Activated CD4-positive, alpha-beta T cell treated with anti-CD3 and anti-CD28 coated beads, Interleukin-2, amount 50 U/mL, for 48 hours (primary cell): ENCODE results near the gene TPI1.
"Not testable (repeated sequence)": the region's sequence is repeated elsewhere in the genome, so short reads cannot be mapped to it uniquely, and the experiment has no call there.

Experiments
- DNase-seq, 2 experiments: peaks; one replicate each; pipeline ENCODE4 v3.0.0-alpha.2; 2020

The TPI1 gene

DNA sequence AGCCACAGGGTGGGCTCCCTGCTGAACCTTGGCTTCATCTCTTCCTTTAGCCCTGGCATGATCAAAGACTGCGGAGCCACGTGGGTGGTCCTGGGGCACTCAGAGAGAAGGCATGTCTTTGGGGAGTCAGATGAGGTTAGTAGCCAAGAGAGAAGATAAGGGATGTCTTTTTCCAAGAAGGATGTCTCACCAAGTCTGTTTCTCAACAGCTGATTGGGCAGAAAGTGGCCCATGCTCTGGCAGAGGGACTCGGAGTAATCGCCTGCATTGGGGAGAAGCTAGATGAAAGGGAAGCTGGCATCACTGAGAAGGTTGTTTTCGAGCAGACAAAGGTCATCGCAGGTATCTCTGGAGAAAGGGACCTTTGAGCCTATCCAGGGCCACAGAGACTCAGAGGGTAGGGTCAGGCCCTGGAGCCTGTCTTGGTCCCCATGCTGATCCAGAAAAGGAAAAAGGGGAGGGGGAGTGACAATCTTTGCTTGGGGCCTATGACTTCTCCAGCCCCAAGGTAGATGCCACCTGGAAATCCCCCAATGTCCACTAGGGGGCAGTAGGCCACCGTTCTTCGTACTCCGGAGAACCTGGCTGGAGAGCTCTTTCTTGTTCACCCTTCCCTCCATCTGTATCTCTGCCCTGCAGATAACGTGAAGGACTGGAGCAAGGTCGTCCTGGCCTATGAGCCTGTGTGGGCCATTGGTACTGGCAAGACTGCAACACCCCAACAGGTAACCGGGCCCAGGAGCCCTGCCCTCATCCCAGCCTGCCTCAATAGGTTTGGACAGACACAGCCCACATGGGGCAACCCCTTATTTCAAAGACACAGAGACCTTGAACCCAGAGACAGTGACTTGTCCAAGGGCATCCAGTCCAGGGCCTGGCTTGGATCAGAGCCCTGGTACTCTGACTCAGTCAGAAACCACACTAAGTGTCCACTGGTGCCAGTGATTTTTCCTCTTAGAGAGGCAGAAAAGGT is 2.0 kb downstream of the TPI1 start:
- peak; percentile 87 to 90 for DNase-seq

DNA sequence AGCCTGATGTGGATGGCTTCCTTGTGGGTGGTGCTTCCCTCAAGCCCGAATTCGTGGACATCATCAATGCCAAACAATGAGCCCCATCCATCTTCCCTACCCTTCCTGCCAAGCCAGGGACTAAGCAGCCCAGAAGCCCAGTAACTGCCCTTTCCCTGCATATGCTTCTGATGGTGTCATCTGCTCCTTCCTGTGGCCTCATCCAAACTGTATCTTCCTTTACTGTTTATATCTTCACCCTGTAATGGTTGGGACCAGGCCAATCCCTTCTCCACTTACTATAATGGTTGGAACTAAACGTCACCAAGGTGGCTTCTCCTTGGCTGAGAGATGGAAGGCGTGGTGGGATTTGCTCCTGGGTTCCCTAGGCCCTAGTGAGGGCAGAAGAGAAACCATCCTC is 3.0 kb downstream of the TPI1 start:
- not testable (repeated sequence) for DNase-seq

DNA sequence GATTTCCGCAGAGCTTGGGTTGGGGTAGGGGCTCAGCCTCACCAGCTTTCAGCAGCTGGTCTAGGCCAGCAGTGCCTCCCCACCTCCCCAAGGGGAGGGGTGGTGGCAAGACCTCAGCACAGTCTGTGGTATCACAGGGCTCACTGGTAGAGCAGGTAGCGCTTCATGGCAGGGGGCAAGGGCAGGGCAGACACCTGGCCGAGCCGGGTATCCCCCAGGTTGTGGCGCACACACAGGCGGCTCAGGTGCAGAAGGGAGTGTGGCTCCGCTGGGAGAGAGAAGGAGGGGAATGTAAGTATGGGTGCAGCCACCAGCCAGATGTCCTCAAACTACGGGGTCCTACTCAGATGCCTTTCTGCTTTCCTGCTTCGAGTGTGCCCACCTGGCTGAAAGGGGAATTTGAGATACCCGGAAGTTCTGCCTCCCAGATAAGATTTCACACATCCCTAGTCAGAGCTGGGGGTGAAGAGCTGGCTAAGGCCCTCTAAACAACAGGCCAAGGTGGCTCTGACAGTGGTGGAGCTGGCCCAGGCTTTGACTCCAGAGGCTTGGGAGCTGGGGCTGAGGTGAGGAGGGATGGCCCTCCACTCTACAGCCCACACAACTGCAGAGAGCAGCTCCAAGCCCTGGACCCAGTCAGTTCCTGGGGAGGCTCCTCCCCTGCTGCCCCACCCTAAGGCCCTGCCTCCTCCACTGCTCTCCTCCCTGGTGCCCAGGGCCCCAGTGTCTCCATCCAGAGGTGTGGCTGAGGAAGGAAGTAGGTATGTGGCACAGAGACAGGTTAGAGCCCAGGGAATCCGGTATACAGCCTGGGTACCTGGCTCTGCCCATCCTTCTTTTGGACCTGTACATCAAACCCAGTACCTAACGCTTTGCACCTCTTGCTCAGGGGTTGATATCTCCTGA is 4.0 kb downstream of the TPI1 start:
- peak; percentile 62 to 73 for DNase-seq

DNA sequence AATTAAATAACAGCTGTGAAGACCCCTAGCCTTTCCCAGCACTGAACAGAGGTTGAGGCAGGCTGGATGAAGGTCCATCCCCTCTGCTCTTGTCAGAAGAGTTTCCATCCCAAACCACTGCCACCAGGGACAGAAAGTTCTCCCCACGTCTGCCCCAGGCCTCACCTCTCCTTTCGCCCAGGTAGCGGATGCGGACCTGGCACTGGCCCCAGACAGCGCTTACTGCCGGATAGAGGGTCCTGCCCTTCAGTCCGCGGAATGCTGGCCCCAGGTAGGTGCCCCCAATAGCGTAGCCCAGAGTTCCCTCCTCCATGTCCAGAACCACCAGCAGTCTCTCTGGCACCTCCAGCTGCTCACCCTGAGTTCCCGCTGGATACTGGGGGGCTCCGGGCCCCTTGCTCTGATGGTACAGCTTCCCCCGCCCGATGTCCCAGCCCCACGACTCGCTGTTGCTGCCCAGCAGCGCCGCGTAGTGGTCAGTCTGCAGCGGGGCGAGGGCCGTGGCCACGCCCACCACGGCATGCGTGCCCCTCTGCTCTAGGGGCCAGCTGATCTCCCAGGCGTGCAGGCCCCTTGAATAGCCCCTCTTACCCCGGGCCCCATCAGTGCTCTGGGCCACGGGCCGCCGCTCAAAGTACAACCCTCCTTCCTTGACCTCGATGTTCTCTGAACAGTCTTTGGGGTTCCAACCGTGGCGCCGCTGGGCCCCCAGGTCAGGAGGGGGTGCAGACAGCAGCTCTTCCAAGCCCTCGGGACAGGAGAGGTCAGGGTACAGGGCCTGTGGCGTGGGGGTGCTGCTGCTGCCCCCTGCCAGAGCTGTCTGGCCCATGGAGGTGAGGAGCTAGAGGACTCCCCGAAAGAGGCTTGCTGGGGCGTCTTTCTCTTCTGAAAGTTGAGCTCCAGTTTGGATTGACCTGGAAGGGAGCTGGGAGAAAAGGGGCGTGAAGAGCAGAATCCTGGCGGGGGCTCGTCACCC is 5.0 kb downstream of the TPI1 start:
- DNase-seq: peak; percentile 88 to 91

DNA sequence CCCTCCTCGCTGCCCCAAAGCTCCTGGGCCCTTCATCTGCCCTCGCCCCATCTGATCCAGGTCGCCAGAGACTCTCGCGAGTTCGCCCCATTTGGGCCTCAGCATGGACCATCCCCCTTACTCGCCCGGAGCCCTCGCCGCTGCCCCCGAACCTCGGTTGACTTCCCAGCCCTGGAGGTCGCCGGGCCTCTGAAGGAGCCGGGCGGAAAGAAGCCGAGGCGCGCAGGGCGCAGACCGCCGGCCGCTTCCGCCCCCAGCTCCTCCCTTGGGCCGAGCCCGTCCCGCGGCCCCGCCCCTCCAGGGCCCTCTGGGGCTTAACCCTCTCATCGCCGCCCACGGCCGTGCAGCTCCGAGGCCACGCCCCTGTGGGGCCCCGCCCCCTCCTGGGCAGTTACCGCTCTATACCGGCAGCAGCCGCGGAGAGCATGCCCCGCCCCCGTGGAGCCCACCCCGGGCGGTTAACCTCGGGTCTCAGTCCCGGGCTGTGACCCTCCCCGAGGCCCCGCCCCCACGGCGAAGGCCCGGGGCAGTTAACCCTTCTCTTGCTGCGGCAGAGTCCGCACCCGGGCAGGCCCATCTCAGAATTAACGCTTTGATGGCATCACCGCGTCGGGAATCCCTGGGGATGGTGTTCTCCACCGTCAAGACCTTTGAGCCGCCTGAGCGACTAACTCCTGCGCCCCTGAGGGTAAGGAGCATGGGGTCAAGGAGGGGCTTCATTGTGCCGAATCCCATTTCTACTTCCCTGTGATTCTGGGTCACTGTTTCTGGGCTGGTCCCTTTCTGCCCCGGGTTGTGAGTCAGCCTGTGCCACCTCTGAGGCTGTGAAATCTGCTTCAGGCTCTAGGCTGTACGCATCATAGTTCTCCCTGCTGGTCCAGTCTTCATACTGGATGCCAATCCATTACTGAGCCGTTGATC is 6.0 kb downstream of the TPI1 start, which contains the start of gene SPSB2:
SPSB2 (minus strand) TSS at position 210 of the 921 bp plus-strand sequence. CDS start 402 bp downstream, outside the sequence.
- peak; percentile 99 to 100 for DNase-seq

DNA sequence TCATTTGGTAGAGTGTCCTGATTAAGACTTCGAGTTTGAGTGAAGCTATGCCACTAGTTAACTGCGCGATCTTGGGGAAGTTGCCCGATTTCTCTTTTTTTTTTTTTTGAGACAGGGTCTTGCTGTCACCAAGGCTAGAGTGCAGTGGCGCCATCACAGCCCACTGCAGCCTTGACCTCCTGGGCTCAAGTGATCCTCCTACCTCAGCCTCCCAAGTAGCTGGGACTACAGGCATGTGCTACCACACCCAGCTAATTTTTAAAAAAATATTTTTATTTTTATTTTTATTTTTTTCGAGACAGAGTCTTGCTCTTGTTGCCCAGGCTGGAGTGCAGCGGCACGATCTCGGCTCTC is 6.7 kb downstream of the TPI1 start:
- DNase-seq: not testable (repeated sequence)

DNA sequence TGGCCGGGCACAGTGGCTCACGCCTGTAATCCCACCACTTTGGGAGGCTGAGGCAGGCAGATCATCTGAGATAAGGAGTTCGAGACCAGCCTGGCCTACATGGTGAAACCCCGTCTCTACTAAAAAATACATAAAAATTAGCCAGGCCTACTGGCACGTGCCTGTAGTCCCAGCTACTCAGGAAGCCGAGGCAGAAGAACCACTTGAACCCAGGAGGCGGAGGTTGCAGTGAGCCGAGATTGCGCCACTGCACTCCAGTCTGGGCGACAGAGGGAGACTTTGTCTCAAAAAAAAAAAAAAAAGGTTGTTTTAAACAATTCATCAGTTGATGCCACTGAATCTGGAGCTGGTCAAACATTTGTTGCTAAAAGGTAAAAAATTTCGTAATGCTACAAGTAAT is 12.5 kb downstream of the TPI1 start:
- DNase-seq: not testable (repeated sequence)

DNA sequence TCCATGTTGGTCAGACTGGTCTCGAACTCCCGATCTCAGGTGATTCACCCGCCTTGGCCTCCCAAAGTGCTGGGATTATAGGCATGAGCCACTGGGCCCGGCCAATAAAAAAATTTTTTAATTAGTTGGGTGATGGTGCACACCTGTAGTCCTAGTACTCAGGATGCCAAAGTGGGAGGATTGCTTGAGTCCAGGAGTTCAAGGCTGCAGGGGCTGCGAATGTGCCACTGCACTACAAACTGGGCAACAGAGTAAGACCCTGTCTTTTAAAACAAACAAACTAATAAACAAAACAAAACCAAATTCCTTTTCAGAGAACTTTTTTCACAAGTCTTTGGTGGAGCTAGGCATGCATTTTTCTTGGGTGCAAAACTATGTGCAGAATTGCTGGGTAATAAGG is 15.9 kb downstream of the TPI1 start:
- no peak for DNase-seq

DNA sequence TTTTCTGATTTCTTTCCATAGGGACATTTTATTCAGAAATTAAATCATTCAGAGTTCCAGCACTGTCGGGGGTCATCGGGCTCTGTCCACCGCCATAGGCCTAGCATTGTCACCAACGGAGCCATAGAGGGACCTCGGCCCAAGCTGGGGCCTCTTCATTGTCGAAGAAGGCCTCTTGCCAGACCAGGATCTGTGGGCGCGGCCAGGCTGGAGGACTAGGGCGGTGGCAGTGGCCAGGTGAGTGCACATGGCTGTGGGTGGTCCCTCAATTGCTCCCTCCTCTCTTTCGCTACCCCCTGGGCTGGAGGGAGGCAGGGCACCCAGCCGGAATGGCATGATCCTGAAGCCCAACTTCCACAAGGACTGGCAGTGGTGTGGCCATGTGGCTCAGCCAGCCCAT is 16.4 kb downstream of the TPI1 start:
- DNase-seq: no peak

DNA sequence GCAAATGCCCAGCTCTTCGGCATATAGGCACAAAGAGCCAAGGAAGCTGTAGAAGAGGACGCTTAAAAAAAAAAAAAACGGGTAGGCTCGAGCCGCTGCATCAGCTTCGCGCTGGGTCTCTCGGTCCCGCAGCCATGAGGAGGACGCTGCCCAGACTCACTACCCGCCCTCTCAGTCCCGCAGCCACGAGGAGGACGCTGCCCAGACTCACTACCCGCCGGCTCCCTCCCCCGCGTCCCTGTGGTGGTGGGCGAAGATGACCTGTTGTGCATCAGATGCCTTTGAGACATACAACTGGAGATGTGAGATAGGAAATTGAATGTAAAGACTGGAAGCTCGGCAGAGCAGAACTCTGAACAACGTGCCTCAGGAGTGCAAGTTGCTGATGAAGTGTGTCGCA is 17.2 kb downstream of the TPI1 start:
- DNase-seq: no peak

DNA sequence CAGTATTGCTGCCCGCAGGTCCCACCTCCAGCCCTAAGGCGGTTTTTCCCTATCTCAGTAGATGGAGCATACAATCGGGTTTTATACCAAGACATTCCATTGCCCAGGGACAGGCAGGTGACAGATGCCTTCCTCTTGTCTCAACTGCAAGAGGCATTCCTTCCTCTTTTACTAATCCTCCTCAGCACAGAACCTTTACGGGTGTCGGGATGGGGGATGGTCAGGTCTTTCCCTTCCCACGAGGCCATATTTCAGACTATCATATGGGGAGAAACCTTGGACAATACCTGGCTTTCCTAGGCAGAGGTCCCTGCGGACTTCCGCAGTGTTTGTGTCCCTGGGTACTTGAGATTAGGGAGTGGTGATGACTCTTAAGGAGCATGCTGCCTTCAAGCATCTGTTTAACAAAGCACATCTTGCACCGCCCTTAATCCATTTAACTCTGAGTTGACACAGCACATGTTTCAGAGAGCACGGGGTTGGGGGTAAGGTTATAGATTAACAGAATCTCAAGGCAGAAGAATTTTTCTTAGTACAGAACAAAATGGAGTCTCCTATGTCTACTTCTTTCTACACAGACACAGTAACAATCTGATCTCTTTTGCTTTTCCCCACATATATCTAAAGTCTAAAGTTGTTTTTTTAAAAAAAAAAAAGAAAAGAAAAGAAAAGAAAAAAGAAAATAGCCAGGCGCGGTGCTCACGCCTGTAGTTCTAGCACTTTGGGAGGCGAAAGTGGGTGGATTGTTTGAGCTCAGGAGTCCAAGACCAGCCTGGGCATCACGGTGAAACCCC is 19.1 kb downstream of the TPI1 start:
- not testable (repeated sequence) for DNase-seq

DNA sequence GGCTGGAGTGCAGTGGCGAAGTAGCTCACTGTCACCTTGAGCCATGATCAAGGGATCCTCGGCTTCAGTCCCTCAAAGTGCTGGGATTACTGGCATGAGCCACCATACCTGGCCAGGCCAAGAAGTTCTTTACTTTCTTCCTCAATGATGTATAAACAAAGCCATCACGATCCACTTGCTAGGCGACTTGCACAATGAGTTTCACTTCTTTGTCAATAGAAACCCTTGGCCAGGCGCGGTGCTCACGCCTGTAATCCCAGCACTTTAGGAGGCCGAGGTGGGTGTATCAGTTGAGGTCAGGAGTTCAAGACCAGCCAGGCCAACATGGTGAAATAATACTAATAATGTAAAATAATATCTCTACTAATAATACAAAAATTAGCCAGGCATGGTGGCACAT is 20.1 kb downstream of the TPI1 start:
- no peak for DNase-seq

DNA sequence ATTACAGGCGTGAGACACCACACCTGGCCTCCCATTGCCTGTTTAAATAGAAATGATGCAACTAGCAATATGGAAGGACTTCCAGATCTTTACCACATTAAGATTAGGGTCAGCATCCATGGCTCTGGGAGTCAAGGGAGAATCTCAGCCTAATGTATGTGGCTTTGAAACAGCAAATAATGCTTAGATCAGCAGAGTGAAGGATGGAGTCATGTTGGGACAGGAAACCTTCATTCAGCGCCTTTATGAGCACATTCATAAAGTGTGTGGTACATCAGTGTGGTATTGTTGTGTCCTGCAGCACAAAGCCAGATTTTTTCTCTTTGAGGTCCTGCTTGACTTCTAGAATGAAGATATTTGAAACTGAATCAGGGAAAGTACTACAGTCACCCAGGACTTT is 21.0 kb downstream of the TPI1 start:
- no peak for DNase-seq

DNA sequence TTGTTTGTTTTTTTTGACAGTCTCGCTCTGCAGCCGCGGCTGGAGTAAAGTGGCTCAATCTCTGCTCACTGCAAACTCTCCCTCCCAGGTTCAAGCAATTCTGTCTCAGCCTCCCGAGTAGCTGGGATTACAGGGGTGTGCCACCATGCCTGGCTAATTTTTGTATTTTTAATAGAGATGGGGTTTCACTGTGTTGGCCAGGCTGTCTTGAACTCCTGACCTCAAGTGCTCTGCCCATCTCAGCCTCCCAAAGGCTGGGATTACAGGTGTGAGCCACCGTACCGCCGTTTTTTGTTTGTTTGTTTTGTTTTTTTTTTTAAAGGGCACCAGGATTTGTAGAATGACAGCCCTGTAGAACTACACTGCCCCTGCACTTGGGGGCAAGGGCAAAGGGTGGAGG is 21.5 kb downstream of the TPI1 start:
- not testable (repeated sequence) for DNase-seq

DNA sequence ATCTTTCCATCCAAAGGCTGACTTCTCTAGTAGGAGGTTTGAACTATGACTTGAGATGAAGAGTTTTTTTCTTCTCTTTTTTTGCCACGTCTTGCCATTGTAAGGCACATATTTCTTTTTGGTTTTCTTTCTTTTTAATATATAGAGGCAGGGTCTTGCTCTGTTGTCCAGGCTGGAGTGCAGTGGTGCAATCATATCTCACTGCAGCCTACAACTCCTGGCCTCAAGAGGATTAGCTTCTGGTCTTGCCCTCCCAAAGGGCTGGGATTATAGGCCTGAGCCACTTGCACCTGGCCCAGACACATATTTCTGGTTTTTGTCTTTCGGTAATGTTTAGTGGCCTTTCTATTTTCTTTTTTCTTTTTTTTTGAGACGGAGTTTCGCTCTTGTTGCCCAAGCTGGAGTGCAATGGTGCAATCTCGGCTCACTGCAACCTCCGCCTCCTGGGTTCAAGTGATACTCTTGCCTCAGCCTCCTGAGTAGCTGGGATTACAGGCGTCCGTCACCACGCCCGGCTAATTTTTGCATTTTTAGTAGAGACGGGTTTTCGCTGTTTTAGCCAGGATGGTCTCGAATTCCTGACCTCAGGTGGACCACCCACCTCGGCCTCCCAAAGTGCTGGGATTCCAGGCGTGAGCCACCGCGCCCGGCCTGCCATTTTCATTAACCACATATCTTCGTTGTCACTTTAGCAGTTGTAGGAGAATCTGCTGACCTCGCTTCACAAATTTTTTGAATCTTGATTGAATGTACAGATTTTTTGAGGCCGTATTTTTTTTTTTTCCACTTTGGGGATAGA is 22.6 kb downstream of the TPI1 start:
- not testable (repeated sequence) for DNase-seq

DNA sequence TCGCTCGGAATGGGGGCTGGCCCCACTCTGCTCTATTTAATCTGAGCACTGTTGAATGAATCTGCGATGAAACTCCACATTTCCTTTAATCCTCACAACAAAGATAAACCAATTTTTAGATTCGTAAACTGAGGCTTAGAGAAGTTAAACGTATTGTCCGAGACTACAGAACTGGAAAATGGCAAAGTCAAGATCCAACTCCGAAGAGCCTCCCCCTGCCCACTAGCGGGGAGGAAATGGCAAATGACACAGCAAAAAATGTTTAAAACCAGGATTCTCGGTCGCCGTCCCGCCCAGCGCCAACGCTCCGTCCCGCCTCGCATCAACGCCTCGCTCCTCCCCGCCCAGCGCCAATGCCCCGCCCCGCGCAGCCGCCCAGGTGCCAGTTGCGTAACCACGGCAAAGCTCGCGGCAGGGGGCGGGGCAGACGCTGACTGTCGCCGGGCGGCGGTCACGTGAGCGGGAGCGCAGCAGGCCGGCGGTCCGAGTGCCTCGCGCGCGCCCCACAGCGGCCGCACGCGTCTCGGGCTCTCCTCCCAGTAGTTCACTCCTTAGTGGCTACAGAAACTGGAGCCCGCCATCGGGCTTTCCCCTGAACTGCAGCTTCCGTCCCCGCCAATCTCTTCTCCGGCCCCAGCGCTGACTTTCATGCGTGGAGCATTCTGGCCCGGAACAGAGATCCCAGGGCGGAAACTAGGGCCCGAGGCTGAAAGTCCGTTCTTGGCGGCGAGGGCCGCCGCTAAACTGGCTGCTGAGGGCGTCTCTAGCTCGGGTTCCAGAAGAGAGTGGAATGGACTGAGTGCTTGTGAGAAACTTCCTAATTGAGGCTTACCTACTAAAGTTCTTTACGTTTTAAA is 23.7 kb downstream of the TPI1 start:
- DNase-seq: peak; percentile 100

DNA sequence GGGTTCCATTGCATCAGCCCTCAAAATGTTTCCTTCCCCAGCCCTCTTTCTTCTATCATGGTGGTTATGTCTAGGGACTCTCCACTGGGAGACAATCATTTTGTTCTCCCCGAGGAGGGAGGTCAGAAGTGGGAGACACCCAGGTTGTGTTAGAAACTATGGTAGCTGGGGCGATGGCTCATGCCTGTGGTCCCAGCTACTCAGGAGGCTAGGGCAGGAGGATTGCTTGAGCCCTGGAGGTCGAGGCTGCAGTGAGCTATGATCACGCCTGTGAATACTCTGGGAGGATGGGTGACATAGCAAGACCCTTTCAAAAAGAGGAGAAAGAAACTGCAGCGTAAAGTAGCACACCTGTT is 24.3 kb downstream of the TPI1 start:
- DNase-seq: peak; percentile 30 to 38

DNA sequence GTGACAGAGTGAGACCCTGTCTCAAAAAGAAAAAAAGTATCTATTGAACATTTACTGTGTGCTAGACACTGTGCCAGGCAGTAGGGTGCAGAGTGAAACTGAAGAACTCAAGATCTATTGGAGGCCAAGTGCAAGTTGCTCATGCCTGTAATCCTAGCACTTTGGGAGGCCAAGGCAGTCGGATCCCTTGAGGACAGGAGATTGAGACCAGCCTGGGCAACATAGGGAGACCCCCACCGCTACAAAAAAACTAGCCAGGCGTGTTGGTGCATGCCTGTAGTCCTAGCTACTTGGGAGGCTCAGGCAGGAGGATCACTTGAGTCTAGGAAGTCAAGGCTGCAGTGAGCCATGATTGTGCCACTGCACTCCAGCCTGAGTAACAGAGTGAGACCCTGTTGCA is 25.4 kb downstream of the TPI1 start:
- DNase-seq: not testable (repeated sequence)

DNA sequence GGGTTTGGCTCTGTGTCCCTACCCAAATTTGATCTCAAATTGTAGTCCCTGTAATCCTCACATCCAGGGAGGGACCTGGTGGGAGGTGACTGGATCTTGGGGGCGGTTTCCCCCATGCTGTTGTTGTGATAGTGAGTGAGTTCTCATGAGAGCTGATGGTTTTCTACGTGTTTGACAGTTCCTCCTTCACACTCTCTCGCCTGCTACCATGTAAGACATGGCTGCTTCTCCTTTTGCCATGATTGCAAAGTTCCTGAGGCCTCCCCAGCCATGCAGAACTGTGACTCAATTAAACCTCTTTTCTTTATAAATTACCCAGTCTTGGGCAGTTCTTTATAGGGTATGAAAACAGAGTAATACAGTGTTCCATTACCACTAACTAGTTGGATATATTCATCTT is 27.0 kb downstream of the TPI1 start:
- no peak for DNase-seq
